ENCODE measurements around the gene AGAP2. TPM values are rescaled to one million over a fixed set of nuclear protein-coding genes. Genes with fewer than 3 reads are reported as not detected.
A peak's percentile ranks its signal among the peaks of the same experiment; 100 is the strongest.

Gene AGAP2
- total and polyA plus RNA-seq, 2 of the 13 experiments (the other 11 are each of a cell fraction or from before 2014, with no cell fraction given): 0.38 to 0.45 TPM

- TF ChIP-seq IKZF5 (CRISPR knock-in tag; IDR thresholded peaks at IDR 0.05) (peak; percentile 60), ZSCAN25 (CRISPR knock-in tag; IDR thresholded peaks at IDR 0.05) (peak; percentile 94), ZNF615 (CRISPR knock-in tag; IDR thresholded peaks at IDR 0.05; ENCODE audit: borderline replicate concordance) (no peak), ATF7-NPFF (CRISPR knock-in tag; IDR thresholded peaks at IDR 0.05; ENCODE audit: low read depth) (peak; percentile 59; the same call in 1 of the 2 replicates), POLR2A (IDR thresholded peaks at IDR 0.05; ENCODE audit: insufficient read depth in 1 of 2, low read depth in 2 of 2, low read length in 2 of 2) (peak in 1 of 2 experiments; percentile 84; a peak in 2 of 4 replicates), PATZ1 (CRISPR knock-in tag; IDR thresholded peaks at IDR 0.05) (peak; percentile 62; the same call in 1 of the 2 replicates), LCORL (IDR thresholded peaks at IDR 0.05) (no peak), LCORL (CRISPR knock-in tag; IDR thresholded peaks at IDR 0.05) (peak; percentile 45; the same call in 1 of the 2 replicates), MED1 (CRISPR knock-in tag; IDR thresholded peaks at IDR 0.05) (peak; percentile 54; the same call in 1 of the 2 replicates), EEA1 (CRISPR knock-in tag; IDR thresholded peaks at IDR 0.05; ENCODE audit: borderline replicate concordance) (0 out of 2 replicates have a peak, but pooled peaks have one; percentile 49), CSRNP1 (CRISPR knock-in tag; IDR thresholded peaks at IDR 0.05) (peak; percentile 61; the same call in 1 of the 2 replicates), NCOA2 (CRISPR knock-in tag; IDR thresholded peaks at IDR 0.05) (peak; percentile 24; the same call in 1 of the 2 replicates), EED (CRISPR knock-in tag; IDR thresholded peaks at IDR 0.05) (0 out of 2 replicates have a peak, but pooled peaks have one; percentile 42)
Measured at GRCh38 chr12:57755454-57756372, 17.2 kb upstream of the AGAP2 start (continued).
